ENCODE measurements around the gene NXN.
"Not testable (repeated sequence)": the region's sequence is repeated elsewhere in the genome, so short reads cannot be mapped to it uniquely, and the experiment has no call there.

NXN gene

GRCh38 chr17:1000597-1001461 lies 21.3 kb upstream of the NXN start:
- no peak overlapping the region for H3K27ac Mint-ChIP-seq
- no peak for ATAC-seq

GRCh38 chr17:998111-998510 lies 18.5 kb upstream of the NXN start:
- Mint-ChIP-seq H3K4me3 (peak overlapping the region; percentile 96), H3K9me3 (peaks cover 15% of the 10 kb centered on the region), H3K27me3 (no peaks in the 10 kb centered on the region), H3K27ac (peak overlapping the region; percentile 100), H3K36me3 (ENCODE audit: low read depth) (peaks cover 19% of the 10 kb centered on the region), H3K4me1 (peaks cover 27% of the 10 kb centered on the region)
- no peak for ATAC-seq
- no peak for DNase-seq

More at GRCh38 chr17:1000597-1001461, 21.3 kb upstream of the NXN start:
- H3K4me3 Mint-ChIP-seq = no peak overlapping the region
- peaks cover 36% of the 10 kb centered on the region for H3K4me1 Mint-ChIP-seq
- H3K9me3 Mint-ChIP-seq = no peaks in the 10 kb centered on the region
- peaks cover 21% of the 10 kb centered on the region for H3K36me3 Mint-ChIP-seq (ENCODE audit: low read depth)
- H3K27me3 Mint-ChIP-seq = no peaks in the 10 kb centered on the region
- DNase-seq = no peak

GRCh38 chr17:996554-997344 lies 17.2 kb upstream of the NXN start, which contains the start of gene TIMM22:
Gene TIMM22 (plus strand): TSS chr17:997129. CDS start chr17:997143, 14 bp downstream.
- Mint-ChIP-seq H3K4me3 (peak within 1 kb of the TSS; percentile 96), H3K4me1 (peaks cover 27% of the 10 kb centered on the region)
- peak; percentile 95 for ATAC-seq

GRCh38 chr17:995324-995723 lies 15.7 kb upstream of the NXN start:
- ATAC-seq; H3K4me3 Mint-ChIP-seq; H3K27me3 Mint-ChIP-seq; H3K27ac Mint-ChIP-seq; H3K36me3 Mint-ChIP-seq (ENCODE audit: low read depth); DNase-seq: not testable (repeated sequence)
- Mint-ChIP-seq H3K9me3 (peaks cover 15% of the 10 kb centered on the region), H3K4me1 (peaks cover 27% of the 10 kb centered on the region)

More at GRCh38 chr17:996554-997344, 17.2 kb upstream of the NXN start, which contains the start of gene TIMM22:
- peak; percentile 92 for DNase-seq
- peaks cover 13% of the 10 kb centered on the region for H3K36me3 Mint-ChIP-seq (ENCODE audit: low read depth)
- H3K27me3 Mint-ChIP-seq = no peaks in the 10 kb centered on the region
- H3K9me3 Mint-ChIP-seq = peaks cover 15% of the 10 kb centered on the region
- H3K27ac Mint-ChIP-seq = peak within 1 kb of the TSS; percentile 100

- no peaks in the 10 kb centered on the region for H3K36me3 Mint-ChIP-seq (ENCODE audit: low read depth)
- no peak for ATAC-seq
These were observed 13.4 kb upstream of the NXN start for GRCh38 chr17:992933-993332.

GRCh38 chr17:988561-988960 lies 9.0 kb upstream of the NXN start:
- H3K36me3 Mint-ChIP-seq (ENCODE audit: low read depth) = no peaks in the 10 kb centered on the region
- H3K9me3 Mint-ChIP-seq = peaks cover 4% of the 10 kb centered on the region
- no peaks in the 10 kb centered on the region for H3K27me3 Mint-ChIP-seq
- H3K4me1 Mint-ChIP-seq = no peaks in the 10 kb centered on the region
- no peak overlapping the region for H3K27ac Mint-ChIP-seq
- H3K4me3 Mint-ChIP-seq = no peak overlapping the region
- DNase-seq (no peak), ATAC-seq (no peak)

More at GRCh38 chr17:992933-993332, 13.4 kb upstream of the NXN start:
- Mint-ChIP-seq H3K27ac (no peak overlapping the region), H3K4me1 (peaks cover 10% of the 10 kb centered on the region), H3K4me3 (no peak overlapping the region), H3K9me3 (peaks cover 15% of the 10 kb centered on the region), H3K27me3 (no peaks in the 10 kb centered on the region)
- no peak for DNase-seq

GRCh38 chr17:987931-988330 lies 8.4 kb upstream of the NXN start:
- DNase-seq (no peak), ATAC-seq (no peak)
- H3K36me3 Mint-ChIP-seq (ENCODE audit: low read depth) = no peaks in the 10 kb centered on the region
- H3K4me1 Mint-ChIP-seq = no peaks in the 10 kb centered on the region
- no peak overlapping the region for H3K4me3 Mint-ChIP-seq
- H3K27me3 Mint-ChIP-seq = no peaks in the 10 kb centered on the region
- H3K27ac Mint-ChIP-seq = no peak overlapping the region
- no peaks in the 10 kb centered on the region for H3K9me3 Mint-ChIP-seq

- no peak for DNase-seq
- Mint-ChIP-seq H3K36me3 (ENCODE audit: low read depth) (no peaks in the 10 kb centered on the region), H3K27ac (no peak overlapping the region), H3K4me3 (no peak overlapping the region), H3K9me3 (no peaks in the 10 kb centered on the region), H3K4me1 (no peaks in the 10 kb centered on the region), H3K27me3 (no peaks in the 10 kb centered on the region)
- ATAC-seq = no peak
These were observed 6.8 kb upstream of the NXN start for GRCh38 chr17:986322-986929.

- H3K27ac Mint-ChIP-seq = no peak overlapping the region
- no peak for ATAC-seq
- H3K36me3 Mint-ChIP-seq (ENCODE audit: low read depth) = no peaks in the 10 kb centered on the region
- H3K27me3 Mint-ChIP-seq = no peaks in the 10 kb centered on the region
- no peak for DNase-seq
- H3K4me1 Mint-ChIP-seq = peaks cover 12% of the 10 kb centered on the region
- H3K4me3 Mint-ChIP-seq = no peak overlapping the region
- no peaks in the 10 kb centered on the region for H3K9me3 Mint-ChIP-seq
These were observed 4.3 kb upstream of the NXN start for GRCh38 chr17:983921-984320.

- peak overlapping the region; percentile 59 for H3K4me3 Mint-ChIP-seq
- peaks cover 21% of the 10 kb centered on the region for H3K27me3 Mint-ChIP-seq
- H3K9me3 Mint-ChIP-seq = no peaks in the 10 kb centered on the region
- ATAC-seq = no peak
- H3K4me1 Mint-ChIP-seq = peaks cover 16% of the 10 kb centered on the region
- DNase-seq = no peak
- H3K36me3 Mint-ChIP-seq (ENCODE audit: low read depth) = no peaks in the 10 kb centered on the region
- H3K27ac Mint-ChIP-seq = peak overlapping the region; percentile 8
These were observed 1.7 kb upstream of the NXN start for GRCh38 chr17:981292-981658.

- Mint-ChIP-seq H3K27me3 (peaks cover 25% of the 10 kb centered on the region), H3K27ac (peak overlapping the region; percentile 8), H3K36me3 (ENCODE audit: low read depth) (no peaks in the 10 kb centered on the region), H3K4me1 (peaks cover 16% of the 10 kb centered on the region), H3K9me3 (no peaks in the 10 kb centered on the region), H3K4me3 (peak overlapping the region; percentile 71)
- ATAC-seq (peak; percentile 68), DNase-seq (peak; percentile 68)
These were observed 1.1 kb upstream of the NXN start for GRCh38 chr17:980406-981291.

- ATAC-seq = peak; percentile 18
- Mint-ChIP-seq H3K9me3 (no peaks in the 10 kb centered on the region), H3K27me3 (peaks cover 36% of the 10 kb centered on the region), H3K4me3 (no peak overlapping the region), H3K36me3 (ENCODE audit: low read depth) (no peaks in the 10 kb centered on the region), H3K4me1 (peaks cover 16% of the 10 kb centered on the region), H3K27ac (no peak overlapping the region)
- no peak for DNase-seq
These were observed 401 bp downstream of the NXN start for GRCh38 chr17:979212-979538.

GRCh38 chr17:978103-979093 lies 1.2 kb downstream of the NXN start:
- H3K27ac Mint-ChIP-seq = no peak overlapping the region
- ATAC-seq (no peak), DNase-seq (no peak)
- H3K4me1 Mint-ChIP-seq = peaks cover 16% of the 10 kb centered on the region
- peaks cover 36% of the 10 kb centered on the region for H3K27me3 Mint-ChIP-seq
- H3K4me3 Mint-ChIP-seq = peak overlapping the region; percentile 51
- no peaks in the 10 kb centered on the region for H3K36me3 Mint-ChIP-seq (ENCODE audit: low read depth)
- H3K9me3 Mint-ChIP-seq = no peaks in the 10 kb centered on the region

All from activated naive CD8-positive, alpha-beta T cell treated with anti-CD3 and anti-CD28 coated beads, Interleukin-2, amount 50 U/mL, for 24 hours (primary cell).